Lung (tissue), 12 donors: ENCODE data around the gene TMEM151B. TPM values are rescaled to one million over a fixed set of nuclear protein-coding genes. Genes with fewer than 3 reads are reported as not detected.

Experiments
- ATAC-seq: fragments of 200-7000 bp; cut with Tn5 transposase; one replicate; pipeline ENCODE4 v1.9.1; 2020; ENCODE audit warnings: moderate number of reproducible peaks; ENCODE audit not compliant: insufficient read depth, low FRiP score
- DNase-seq, 3 donors: peaks; one replicate each; pipeline ENCODE4 v3.0.0-alpha.2; 2013 to 2017
- H3K27ac ChIP-seq, 2 donors: one replicate each; pipeline ENCODE4 v1.5.1; 2013; ENCODE audit warnings: mild to moderate bottlenecking in 2 of 2, moderate library complexity in 2 of 2, control low read depth in 1 of 2, inconsistent platforms in 1 of 2, low read depth in 1 of 2, low read length in 1 of 2
- H3K27me3 ChIP-seq, 3 donors: one replicate each; pipeline ENCODE4 v1.5.1; 2013; ENCODE audit warnings: low read length in 2 of 3; ENCODE audit not compliant: control insufficient read depth in 3 of 3, insufficient read depth in 3 of 3
- H3K36me3 ChIP-seq, 4 donors: one replicate each; pipeline ENCODE4 v1.5.1; 2013; ENCODE audit warnings: low read length in 4 of 4, mild to moderate bottlenecking in 1 of 4, moderate library complexity in 1 of 4; ENCODE audit not compliant: control insufficient read depth in 4 of 4, insufficient read depth in 4 of 4
- H3K4me1 ChIP-seq, 5 donors: one replicate each; pipeline ENCODE4 v1.5.1; 2013; ENCODE audit warnings: low read length in 5 of 5, mild to moderate bottlenecking in 2 of 5, moderate library complexity in 1 of 5; ENCODE audit not compliant: control insufficient read depth in 5 of 5, insufficient read depth in 5 of 5
- H3K4me3 ChIP-seq: one replicate; pipeline ENCODE4 v1.5.1; 2013; ENCODE audit warnings: mild to moderate bottlenecking, control low read depth, moderate library complexity
- H3K9ac ChIP-seq, 2 donors: one replicate each; pipeline ENCODE4 v1.5.1; 2013; ENCODE audit warnings: low read length in 2 of 2, control low read depth in 1 of 2; ENCODE audit not compliant: insufficient read depth in 1 of 2
- H3K9me3 ChIP-seq, 4 donors: one replicate each; pipeline ENCODE4 v1.5.1; 2013; ENCODE audit warnings: low read length in 3 of 4, mild to moderate bottlenecking in 1 of 4, moderate library complexity in 1 of 4; ENCODE audit not compliant: control insufficient read depth in 4 of 4, insufficient read depth in 3 of 4
- CTCF ChIP-seq: IDR thresholded peaks from 2 replicates; pipeline ENCODE4 v1.5.1; 2012; ENCODE audit warnings: mild to moderate bottlenecking; ENCODE audit errors: control extremely low read depth, extremely low read depth
- WGBS, 2 donors: extraction: QIAGEN DNeasy Blood & Tissue Kit; methylation state at CpG; one replicate each; pipeline ENCODE4 v1.1.7; 2013; 5-methylcytosine and 5-hydroxymethylcytosine counted together
- polyA plus RNA-seq, 2 donors: library from polyadenylated mRNA; stranded (reverse); fragments of 200-250 nt; gene quantifications; one replicate each; pipeline ENCODE4 v1.2.1, GENCODE V29; 2013
- total RNA-seq, 2 donors: library from RNA; depleted of rRNA in 1 of 2; stranded (reverse); fragments of >200 nt in 1 of 2; gene quantifications; one replicate each; pipeline ENCODE4 v1.2.1, GENCODE V29; 2014 to 2021
- donor health status: control.
- donor health status: control.
- donor health status: Bipolar disorder and iron deficiency.
- donor health status: healthy.
- donor health status: DM: yes; HTN: yes; CAD: no.

Gene TMEM151B
- total and polyA plus RNA-seq, 4 donors: 0.02 to 0.21 (median 0.08) TPM

- peaks cover 0 to 2% (median 0%) of the 10 kb centered on the region in 4 donors for H3K9me3 ChIP-seq
- no peak for ATAC-seq
- DNase-seq: no peak
- H3K4me3 ChIP-seq: no peak overlapping the region
- H3K4me1 ChIP-seq: peaks cover 0 to 12% (median 0%) of the 10 kb centered on the region in 5 donors
- H3K9ac ChIP-seq: no peak overlapping the region
- 93 to 95% methylated on average over 8 of the region's 8 CpGs for WGBS, 2 donors
- H3K36me3 ChIP-seq: peaks cover 0 to 56% (median 39%) of the 10 kb centered on the region in 4 donors
- no peak overlapping the region for H3K27ac ChIP-seq
- H3K27me3 ChIP-seq: peaks cover 0 to 19% (median 9%) of the 10 kb centered on the region in 3 donors
- no peak for TF ChIP-seq CTCF
Observed at GRCh38 chr6:44301106-44301505, 30.9 kb downstream of the TMEM151B start.

- peaks cover 0 to 10% (median 0%) of the 10 kb centered on the region in 3 donors for H3K27me3 ChIP-seq
- H3K27ac ChIP-seq: no peak overlapping the region
- H3K4me3 ChIP-seq: no peak overlapping the region
- no peak for DNase-seq
- no peak for ATAC-seq
- peaks cover 0 to 10% (median 0%) of the 10 kb centered on the region in 5 donors for H3K4me1 ChIP-seq
- WGBS, 2 donors: 89 to 93% methylated on average over 14 of the region's 14 CpGs
- H3K36me3 ChIP-seq: peaks cover 0 to 63% (median 41%) of the 10 kb centered on the region in 4 donors
- no peak overlapping the region for H3K9ac ChIP-seq
- TF ChIP-seq CTCF: no peak
- peaks cover 0 to 2% (median 0%) of the 10 kb centered on the region in 4 donors for H3K9me3 ChIP-seq
Observed at GRCh38 chr6:44301782-44302564, 31.7 kb downstream of the TMEM151B start.

- Histone ChIP-seq H3K4me1 (peaks cover 0 to 2% (median 0%) of the 10 kb centered on the region in 5 donors), H3K27ac (no peak overlapping the region), H3K36me3 (peaks cover 0 to 70% (median 44%) of the 10 kb centered on the region in 4 donors), H3K9me3 (peaks cover 0 to 2% (median 0%) of the 10 kb centered on the region in 4 donors), H3K4me3 (no peak overlapping the region), H3K27me3 (peaks cover 0 to 5% (median 0%) of the 10 kb centered on the region in 3 donors), H3K9ac (no peak overlapping the region)
- DNase-seq (no peak), ATAC-seq (no peak)
- no peak for TF ChIP-seq CTCF
- WGBS, 2 donors: 97 to 100% methylated on average over 12 of the region's 12 CpGs
Observed at GRCh38 chr6:44302856-44303255, 32.6 kb downstream of the TMEM151B start.
